SK-N-MC (cell line): ENCODE measurements around the gene STX16.

Experiments used
- DNase-seq: peaks from one replicate; pipeline ENCODE4 v3.0.0-alpha.2; 2011; ENCODE audit warnings: low read depth, low spot score
- H3K27ac ChIP-seq: fragments of 200-600 bp; sonication (generic); 2 replicates; pipeline ENCODE4 v1.5.1; 2016; ENCODE audit warnings: mixed run types
- H3K36me3 ChIP-seq: fragments of 200-600 bp; sonication (generic); 2 replicates; pipeline ENCODE4 v1.6.1; 2017; ENCODE audit warnings: antibody characterized with exemption, low read length, mixed read lengths; ENCODE audit not compliant: insufficient read depth
- H3K4me3 ChIP-seq: fragments of 200-600 bp; sonication (generic); 2 replicates; pipeline ENCODE4 v1.5.1; 2016
- H3K9ac ChIP-seq: fragments of 200-600 bp; sonication (generic); 2 replicates; pipeline ENCODE4 v1.8.0; 2017; ENCODE audit warnings: mixed run types, mixed read lengths; ENCODE audit not compliant: insufficient read length
- H3K9me3 ChIP-seq: fragments of 200-600 bp; sonication (generic); 2 replicates; pipeline ENCODE4 v1.6.1; 2017; ENCODE audit warnings: low read depth, mild to moderate bottlenecking, antibody characterized with exemption, low read length, moderate library complexity, mixed read lengths
- EZH2 ChIP-seq: fragments of 200-600 bp; sonication (generic); IDR thresholded peaks from one replicate; pipeline ENCODE4 v1.6.1; 2017; ENCODE audit warnings: antibody characterized with exemption
- FOXP2 ChIP-seq: optimal IDR thresholded peaks from 2 replicates; pipeline ENCODE3; 2011; ENCODE audit warnings: mild to moderate bottlenecking, moderate library complexity; ENCODE audit not compliant: insufficient read depth; ENCODE audit errors: extremely low read length, control extremely low read depth
- POLR2AphosphoS5 ChIP-seq: IDR thresholded peaks from 2 replicates; pipeline ENCODE4 v1.6.1; 2012; ENCODE audit warnings: mild to moderate bottlenecking, low read depth, low read length, borderline replicate concordance

STX16 gene

GRCh38 chr20:58610071-58610800, 40.8 kb upstream of the STX16 start:
- TF ChIP-seq FOXP2 = no peak
- TF ChIP-seq EZH2 = no peak
- TF ChIP-seq POLR2AphosphoS5 = no peak
- Histone ChIP-seq H3K9ac (no peak overlapping the region), H3K9me3 (no peaks in the 10 kb centered on the region), H3K4me3 (no peak overlapping the region), H3K27ac (no peak overlapping the region), H3K36me3 (no peaks in the 10 kb centered on the region)
- no peak for DNase-seq

- Histone ChIP-seq H3K4me3 (no peak overlapping the region), H3K36me3 (no peaks in the 10 kb centered on the region), H3K9ac (no peak overlapping the region), H3K9me3 (no peaks in the 10 kb centered on the region), H3K27ac (no peak overlapping the region)
- no peak for TF ChIP-seq EZH2
- no peak for TF ChIP-seq FOXP2
- no peak for TF ChIP-seq POLR2AphosphoS5
- DNase-seq = no peak
Observed at GRCh38 chr20:58610811-58611210, 40.3 kb upstream of the STX16 start.

DNA sequence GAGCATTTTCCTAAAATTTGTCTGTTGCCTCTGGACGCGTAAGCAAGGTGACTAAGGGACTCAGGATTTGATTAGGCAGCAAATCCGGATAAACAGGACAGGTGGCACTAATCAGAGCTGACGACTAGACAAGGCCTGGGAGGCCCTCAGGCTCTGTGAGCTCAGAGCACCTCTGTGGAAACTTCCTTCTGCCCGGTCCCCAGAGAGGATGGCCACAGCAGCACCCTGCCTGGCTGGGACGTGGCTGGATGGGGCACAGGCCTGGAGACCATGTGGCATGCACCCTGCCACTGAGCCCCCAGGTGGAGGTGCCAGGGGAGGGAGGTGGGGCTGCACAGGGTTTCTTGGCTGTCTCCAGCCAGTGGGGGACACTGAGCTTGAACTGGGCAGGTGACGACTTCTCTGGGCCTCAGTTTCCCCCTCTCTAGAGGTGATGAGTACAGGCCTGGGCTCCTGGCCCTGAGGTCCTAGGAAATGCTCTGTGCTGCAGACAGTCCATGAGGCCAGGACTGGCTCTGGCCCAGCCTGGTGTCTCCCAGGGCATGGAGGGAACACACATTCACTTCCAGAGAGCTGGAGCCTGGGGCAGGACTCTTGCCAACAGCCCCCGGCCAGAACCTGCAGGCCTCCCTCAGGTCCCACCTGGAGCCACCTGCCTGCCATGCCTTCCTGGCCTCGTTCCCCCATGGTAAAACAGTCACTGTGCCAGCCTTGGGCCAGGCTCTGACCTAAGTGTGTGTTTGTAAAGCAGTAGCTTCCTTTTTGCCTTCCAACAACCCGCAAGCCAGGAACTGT, 39.6 kb upstream of the STX16 start:
- H3K9ac ChIP-seq = no peak overlapping the region

GRCh38 chr20:58612121-58612691, 38.9 kb upstream of the STX16 start:
- Histone ChIP-seq H3K9ac (no peak overlapping the region), H3K36me3 (no peaks in the 10 kb centered on the region), H3K4me3 (no peak overlapping the region), H3K27ac (no peak overlapping the region), H3K9me3 (no peaks in the 10 kb centered on the region)
- DNase-seq = no peak
- TF ChIP-seq FOXP2 = no peak
- TF ChIP-seq POLR2AphosphoS5 = no peak
- no peak for TF ChIP-seq EZH2

More for the DNA sequence above, 39.6 kb upstream of the STX16 start:
- Histone ChIP-seq H3K4me3 (no peak overlapping the region), H3K27ac (no peak overlapping the region), H3K36me3 (no peaks in the 10 kb centered on the region), H3K9me3 (no peaks in the 10 kb centered on the region)
- TF ChIP-seq FOXP2 = no peak
- no peak for TF ChIP-seq POLR2AphosphoS5
- TF ChIP-seq EZH2 = no peak
- DNase-seq = no peak

DNA sequence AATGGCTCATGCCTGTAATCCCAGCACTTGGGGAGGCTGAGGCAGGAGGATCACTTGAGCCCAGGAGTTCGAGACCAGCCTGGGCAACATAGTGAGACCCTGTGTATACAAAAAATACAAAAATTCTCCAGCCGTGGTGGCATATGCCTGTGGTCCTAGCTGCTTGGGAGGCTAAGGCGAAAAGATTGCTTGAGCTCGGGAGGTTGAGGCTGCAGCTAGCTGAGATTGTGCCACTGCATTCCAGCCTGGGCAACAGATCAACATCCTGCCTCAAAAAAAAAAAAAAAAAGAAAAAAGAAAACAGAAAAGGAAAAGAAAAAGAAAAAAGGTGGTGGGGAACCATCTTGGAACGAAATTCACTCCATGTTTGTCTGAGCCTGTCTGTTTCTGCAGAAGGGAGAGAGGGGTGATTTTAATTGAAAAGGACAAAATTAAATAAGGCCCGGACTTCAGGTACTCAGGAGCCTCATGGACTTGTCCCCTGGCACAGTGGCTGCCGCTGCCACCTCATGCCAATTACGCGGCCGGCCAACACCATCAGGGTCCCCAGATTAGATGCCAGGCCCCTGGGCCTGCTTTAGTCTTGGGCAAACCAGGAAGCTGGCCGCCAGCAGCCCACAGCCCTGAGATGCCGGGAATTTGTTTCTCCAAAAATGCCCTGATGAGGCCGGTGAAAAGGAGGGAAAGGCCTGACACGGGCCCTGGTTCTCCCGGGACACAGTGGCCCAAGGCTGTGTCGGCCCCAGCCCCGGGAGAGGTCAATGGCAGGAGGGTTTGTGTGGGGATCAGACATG, 37.8 kb upstream of the STX16 start:
- Histone ChIP-seq H3K9me3 (no peaks in the 10 kb centered on the region), H3K9ac (no peak overlapping the region), H3K27ac (no peak overlapping the region), H3K4me3 (no peak overlapping the region), H3K36me3 (no peaks in the 10 kb centered on the region)
- no peak for DNase-seq
- TF ChIP-seq EZH2 = no peak
- no peak for TF ChIP-seq POLR2AphosphoS5
- no peak for TF ChIP-seq FOXP2

DNA sequence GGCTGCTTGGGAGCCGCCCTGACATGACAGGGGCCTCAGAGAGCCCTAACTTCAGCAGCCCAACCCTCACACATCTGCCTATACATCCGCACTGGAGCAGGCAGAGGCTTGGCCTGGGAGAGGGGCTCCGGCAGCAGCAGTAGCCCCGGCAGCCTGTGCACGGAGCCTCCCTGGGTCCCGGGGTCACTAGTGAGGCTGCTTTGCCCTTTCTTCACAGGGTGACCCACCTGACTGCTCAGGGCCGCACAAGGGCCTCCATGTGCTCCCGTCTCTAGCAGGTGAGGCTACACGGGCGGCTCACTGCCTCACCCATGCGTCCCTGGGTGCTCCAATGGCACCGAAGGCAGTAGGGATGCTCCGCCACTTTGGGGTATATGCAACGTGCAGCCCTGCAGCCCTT, 36.7 kb upstream of the STX16 start:
- H3K9ac ChIP-seq = no peak overlapping the region
- no peak overlapping the region for H3K27ac ChIP-seq
- no peaks in the 10 kb centered on the region for H3K36me3 ChIP-seq
- no peaks in the 10 kb centered on the region for H3K9me3 ChIP-seq
- DNase-seq = no peak
- TF ChIP-seq POLR2AphosphoS5 (no peak), EZH2 (no peak), FOXP2 (no peak)
- H3K4me3 ChIP-seq = no peak overlapping the region

- Histone ChIP-seq H3K36me3 (no peaks in the 10 kb centered on the region), H3K27ac (no peak overlapping the region), H3K9me3 (no peaks in the 10 kb centered on the region), H3K9ac (no peak overlapping the region), H3K4me3 (no peak overlapping the region)
- TF ChIP-seq POLR2AphosphoS5 (no peak), FOXP2 (no peak), EZH2 (no peak)
- DNase-seq = no peak
Observed at GRCh38 chr20:58614984-58615760, 35.9 kb upstream of the STX16 start.

DNA sequence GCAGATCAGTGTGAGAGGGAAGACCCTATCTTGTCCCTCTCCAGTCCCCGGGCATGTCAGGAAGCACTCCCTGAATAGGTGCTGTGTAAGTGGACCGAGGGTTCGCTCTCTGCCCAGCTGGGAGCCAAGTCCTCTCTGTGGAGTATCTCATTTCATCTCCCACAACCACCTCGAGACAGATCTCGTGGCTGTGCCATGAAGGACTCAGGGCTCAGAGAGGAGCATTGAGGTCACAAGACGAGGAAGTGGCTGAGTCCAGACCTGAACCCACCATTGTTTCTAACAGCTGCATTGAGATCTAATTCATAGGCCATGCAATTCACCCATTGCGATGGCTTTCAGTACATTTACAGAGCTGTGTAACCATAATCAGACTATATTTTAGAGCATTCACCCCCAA, 34.7 kb upstream of the STX16 start:
- Histone ChIP-seq H3K9me3 (no peaks in the 10 kb centered on the region), H3K36me3 (no peaks in the 10 kb centered on the region), H3K9ac (no peak overlapping the region), H3K27ac (no peak overlapping the region), H3K4me3 (no peak overlapping the region)
- no peak for TF ChIP-seq POLR2AphosphoS5
- no peak for DNase-seq
